ENCODE measurements around the gene PRDM15. TPM values are rescaled to one million over a fixed set of nuclear protein-coding genes. Genes with fewer than 3 reads are reported as not detected.

Gene PRDM15, protein sequence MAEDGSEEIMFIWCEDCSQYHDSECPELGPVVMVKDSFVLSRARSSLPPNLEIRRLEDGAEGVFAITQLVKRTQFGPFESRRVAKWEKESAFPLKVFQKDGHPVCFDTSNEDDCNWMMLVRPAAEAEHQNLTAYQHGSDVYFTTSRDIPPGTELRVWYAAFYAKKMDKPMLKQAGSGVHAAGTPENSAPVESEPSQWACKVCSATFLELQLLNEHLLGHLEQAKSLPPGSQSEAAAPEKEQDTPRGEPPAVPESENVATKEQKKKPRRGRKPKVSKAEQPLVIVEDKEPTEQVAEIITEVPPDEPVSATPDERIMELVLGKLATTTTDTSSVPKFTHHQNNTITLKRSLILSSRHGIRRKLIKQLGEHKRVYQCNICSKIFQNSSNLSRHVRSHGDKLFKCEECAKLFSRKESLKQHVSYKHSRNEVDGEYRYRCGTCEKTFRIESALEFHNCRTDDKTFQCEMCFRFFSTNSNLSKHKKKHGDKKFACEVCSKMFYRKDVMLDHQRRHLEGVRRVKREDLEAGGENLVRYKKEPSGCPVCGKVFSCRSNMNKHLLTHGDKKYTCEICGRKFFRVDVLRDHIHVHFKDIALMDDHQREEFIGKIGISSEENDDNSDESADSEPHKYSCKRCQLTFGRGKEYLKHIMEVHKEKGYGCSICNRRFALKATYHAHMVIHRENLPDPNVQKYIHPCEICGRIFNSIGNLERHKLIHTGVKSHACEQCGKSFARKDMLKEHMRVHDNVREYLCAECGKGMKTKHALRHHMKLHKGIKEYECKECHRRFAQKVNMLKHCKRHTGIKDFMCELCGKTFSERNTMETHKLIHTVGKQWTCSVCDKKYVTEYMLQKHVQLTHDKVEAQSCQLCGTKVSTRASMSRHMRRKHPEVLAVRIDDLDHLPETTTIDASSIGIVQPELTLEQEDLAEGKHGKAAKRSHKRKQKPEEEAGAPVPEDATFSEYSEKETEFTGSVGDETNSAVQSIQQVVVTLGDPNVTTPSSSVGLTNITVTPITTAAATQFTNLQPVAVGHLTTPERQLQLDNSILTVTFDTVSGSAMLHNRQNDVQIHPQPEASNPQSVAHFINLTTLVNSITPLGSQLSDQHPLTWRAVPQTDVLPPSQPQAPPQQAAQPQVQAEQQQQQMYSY
- total RNA-seq (2022; extraction: Qiagen RNA extraction; ENCODE audit: low read depth), result 3.2 to 4.2 TPM (median 3.6 TPM) in 5 replicates

DNA sequence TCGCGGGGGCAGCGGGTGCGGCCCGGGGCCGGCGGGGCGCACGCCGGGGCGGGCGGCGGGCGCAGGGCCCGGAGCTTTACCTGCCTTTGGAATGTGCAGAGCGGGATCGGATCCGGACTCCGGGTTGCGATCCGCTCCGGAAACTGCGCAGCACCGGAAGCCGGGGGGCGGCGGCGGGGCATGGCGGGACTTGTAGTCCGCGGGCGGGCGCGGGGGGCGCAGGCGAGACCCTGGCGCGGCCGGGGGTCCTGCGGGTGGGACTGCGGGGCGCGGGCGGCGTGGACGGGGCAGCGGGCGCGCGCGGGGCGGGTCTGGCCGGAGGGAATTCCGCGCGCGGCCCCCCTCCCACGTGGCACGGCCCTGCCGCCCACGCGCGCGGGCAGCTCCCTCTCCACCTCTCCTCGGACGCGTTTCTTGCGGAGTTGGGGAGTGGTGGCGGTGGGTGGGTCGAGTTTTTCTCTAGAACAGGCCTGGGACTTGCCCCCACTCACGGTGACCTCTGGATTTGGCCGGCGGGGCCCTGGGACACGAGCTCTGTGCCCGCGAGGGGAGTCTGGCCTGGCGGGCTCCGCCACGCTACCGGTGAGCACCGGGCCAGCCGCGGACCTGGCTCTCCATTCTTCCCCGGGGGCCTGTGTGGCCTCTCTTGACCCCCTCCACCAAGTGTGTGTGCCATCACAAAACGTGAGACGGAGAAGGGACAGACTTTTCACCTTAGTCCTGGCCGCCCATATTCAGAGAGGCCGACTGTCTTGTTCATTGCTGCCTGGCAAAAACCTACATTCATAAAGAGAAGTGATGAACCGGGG is at the start of gene PRDM15:
PRDM15 (minus strand) TSS at position 155 of the 809 bp plus-strand sequence. CDS start 18,981 bp downstream, outside the sequence.

DNA sequence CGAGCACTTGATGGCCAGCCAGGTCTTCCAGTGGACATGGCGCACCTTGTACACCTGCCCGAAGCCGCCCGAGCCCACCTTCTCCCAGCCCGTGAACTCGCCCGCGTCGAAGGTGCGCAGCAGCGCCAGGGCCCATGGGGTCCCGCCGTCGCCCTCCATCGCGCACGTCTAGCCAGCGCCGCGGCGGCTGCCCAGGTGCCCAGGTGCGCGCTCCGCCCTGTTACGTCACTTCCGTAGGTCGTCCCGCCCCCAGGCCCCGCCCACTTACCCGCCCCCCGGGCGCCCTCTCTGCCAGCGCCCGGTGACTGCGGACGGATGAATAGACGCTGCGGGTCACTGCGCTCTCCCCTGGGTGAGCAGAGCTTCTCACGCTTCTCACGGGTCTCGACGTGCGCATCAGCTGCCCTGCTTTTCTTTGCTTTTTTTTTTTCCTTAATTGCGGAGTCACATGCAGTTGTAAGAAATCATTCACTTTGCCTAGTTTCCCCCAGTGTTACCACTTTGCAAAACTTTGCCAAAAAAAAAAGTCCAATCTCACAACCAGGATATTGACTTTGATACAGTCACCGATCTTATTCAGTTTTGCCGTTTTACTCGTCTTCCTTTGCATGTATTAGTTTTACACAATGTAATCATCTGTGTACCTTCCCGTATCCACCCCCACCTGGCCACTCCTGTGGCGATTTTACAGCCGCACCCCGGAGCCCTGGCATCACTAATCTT is 112.1 kb downstream of the PRDM15 start, which contains the start of gene RIPK4:
RIPK4 (minus strand) TSS at position 170 of the 723 bp plus-strand sequence; CDS start at position 159, 11 bp downstream.

Other genes with a start within 250 kb of the PRDM15 start
- gene RIPK4, start 112.3 kb downstream of the PRDM15 start, total RNA-seq (2022; extraction: Qiagen RNA extraction; ENCODE audit: low read depth), result 11.2 to 14.7 TPM (median 12.2 TPM) in 5 replicates
- 10.8 to 12.0 TPM (median 11.0 TPM) in 5 replicates for gene C2CD2, start 74.7 kb upstream of the PRDM15 start, total RNA-seq (2022; extraction: Qiagen RNA extraction; ENCODE audit: low read depth)
- gene ZBTB21, start 131.0 kb upstream of the PRDM15 start, total RNA-seq (2022; extraction: Qiagen RNA extraction; ENCODE audit: low read depth), result 4.8 to 7.4 TPM (median 5.6 TPM) in 5 replicates
- gene UMODL1, start 192.0 kb upstream of the PRDM15 start, total RNA-seq (2022; extraction: Qiagen RNA extraction; ENCODE audit: low read depth), result not detected in 5 replicates

All from A549 treated with CpdA at 1 μM for 4 hours (cell line).